Tibial nerve (tissue), 4 donors: ENCODE data around the gene FOXF1. TPM values are rescaled to one million over a fixed set of nuclear protein-coding genes. Genes with fewer than 3 reads are reported as not detected.
A peak's percentile ranks its signal among the peaks of the same experiment; 100 is the strongest.

ENCODE experiments used
- DNase-seq, 2 donors: peaks; one replicate each; pipeline ENCODE4 v3.0.0-alpha.2; 2019; ENCODE audit warnings: low spot score in 2 of 2
- H3K27ac ChIP-seq, 4 donors: fragments of 200-600 bp; sonication (generic) in 3 of 4; one replicate each; pipeline ENCODE4 v1.5.1; 2017 to 2019; ENCODE audit warnings: mild to moderate bottlenecking in 1 of 4
- H3K27me3 ChIP-seq, 2 donors: fragments of 200-600 bp; sonication (generic) in 1 of 2; one replicate each; pipeline versions ENCODE4 v1.5.1 to v1.6.0; 2017 to 2019
- H3K36me3 ChIP-seq, 3 donors: fragments of 200-600 bp; sonication (generic); one replicate each; pipeline ENCODE4 v1.5.1; 2018 to 2019
- H3K4me1 ChIP-seq, 4 donors: fragments of 200-600 bp; sonication (generic) in 3 of 4; one replicate each; pipeline ENCODE4 v1.5.1; 2017 to 2019
- H3K4me3 ChIP-seq, 4 donors: fragments of 200-600 bp; sonication (generic) in 3 of 4; one replicate each; pipeline ENCODE4 v1.5.1; 2017 to 2019; ENCODE audit warnings: mild to moderate bottlenecking in 1 of 4, moderate library complexity in 1 of 4
- H3K9me3 ChIP-seq, 4 donors: fragments of 200-600 bp; sonication (generic) in 3 of 4; one replicate each; pipeline ENCODE4 v1.5.1; 2017 to 2019
- CTCF ChIP-seq, 5 experiments: fragments of 200-600 bp in 3 of 5; fragments of 450-650 bp in 2 of 5; sonication (generic) in 3 of 5; IDR thresholded peaks; one replicate each; pipeline ENCODE4 v1.5.1; 2016 to 2019; ENCODE audit warnings: antibody characterized with exemption in 5 of 5, mild to moderate bottlenecking in 3 of 5, moderate library complexity in 2 of 5
- EP300 ChIP-seq, 2 donors: sonication (generic); formaldehyde crosslinking; IDR thresholded peaks; one replicate each; pipeline ENCODE4 v1.6.1; 2017; ENCODE audit warnings: antibody characterized with exemption in 2 of 2, mild to moderate bottlenecking in 1 of 2
- POLR2A ChIP-seq, 2 donors: fragments of 450-650 bp; IDR thresholded peaks; one replicate each; pipeline ENCODE4 v1.6.1; 2017; ENCODE audit warnings: antibody characterized with exemption in 2 of 2, mild to moderate bottlenecking in 2 of 2, moderate library complexity in 2 of 2
- WGBS, 2 donors: methylation state at CpG; one replicate each; pipeline ENCODE4 v1.1.5; 2018; 5-methylcytosine and 5-hydroxymethylcytosine counted together
- total RNA-seq, 4 donors: library from RNA; depleted of rRNA; stranded (reverse); fragments of >200 nt; gene quantifications; one replicate each; pipeline ENCODE4 v1.1.0, GENCODE V29; 2016

The FOXF1 gene
- total RNA-seq, 4 donors from 2014 or later: 0.21 TPM; not detected in 3

GRCh38 chr16:86558355-86559193 is 48.2 kb downstream of the FOXF1 start:
- no peak overlapping the region for H3K4me3 ChIP-seq
- no peaks in the 10 kb centered on the region for H3K9me3 ChIP-seq
- H3K27me3 ChIP-seq: peaks cover 0 to 4% of the 10 kb centered on the region in 2 donors
- peaks cover 0 to 28% (median 11%) of the 10 kb centered on the region in 4 donors for H3K4me1 ChIP-seq
- no peak overlapping the region for H3K27ac ChIP-seq
- no peak for DNase-seq
- no peak for TF ChIP-seq EP300 (IDR thresholded peaks at IDR 0.05)
- TF ChIP-seq CTCF (IDR thresholded peaks at IDR 0.05): no peak
- no peak for TF ChIP-seq POLR2A (IDR thresholded peaks at IDR 0.05)
- no peaks in the 10 kb centered on the region for H3K36me3 ChIP-seq
- WGBS, 2 donors: 72 to 76% methylated on average over 26 to 28 of the region's 28 CpGs

- Histone ChIP-seq H3K27ac (no peak overlapping the region), H3K9me3 (no peaks in the 10 kb centered on the region), H3K36me3 (no peaks in the 10 kb centered on the region), H3K4me3 (no peak overlapping the region), H3K27me3 (peaks cover 0 to 14% of the 10 kb centered on the region in 2 donors), H3K4me1 (peaks cover 0 to 23% (median 6%) of the 10 kb centered on the region in 4 donors)
- TF ChIP-seq POLR2A (IDR thresholded peaks at IDR 0.05) (no peak), EP300 (IDR thresholded peaks at IDR 0.05) (no peak), CTCF (IDR thresholded peaks at IDR 0.05) (no peak)
- DNase-seq: no peak
- WGBS, 2 donors: 80 to 81% methylated on average over 8 to 9 of the region's 9 CpGs
These were observed 49.5 kb downstream of the FOXF1 start for GRCh38 chr16:86559802-86560305.

- H3K4me1 ChIP-seq: peaks cover 0 to 35% (median 2%) of the 10 kb centered on the region in 4 donors
- DNase-seq: no peak
- H3K4me3 ChIP-seq: no peak overlapping the region
- WGBS, 2 donors: 90% methylated on average over 6 of the region's 6 CpGs
- TF ChIP-seq CTCF (IDR thresholded peaks at IDR 0.05) (no peak), EP300 (IDR thresholded peaks at IDR 0.05) (no peak), POLR2A (IDR thresholded peaks at IDR 0.05) (no peak)
- no peaks in the 10 kb centered on the region for H3K9me3 ChIP-seq
- H3K36me3 ChIP-seq: no peaks in the 10 kb centered on the region
- no peak overlapping the region for H3K27ac ChIP-seq
- H3K27me3 ChIP-seq: peaks cover 0 to 37% of the 10 kb centered on the region in 2 donors
These were observed 52.0 kb downstream of the FOXF1 start for GRCh38 chr16:86562356-86562755.

- Histone ChIP-seq H3K27me3 (peaks cover 0 to 44% of the 10 kb centered on the region in 2 donors), H3K4me1 (peaks cover 0 to 35% (median 2%) of the 10 kb centered on the region in 4 donors), H3K36me3 (no peaks in the 10 kb centered on the region), H3K9me3 (no peaks in the 10 kb centered on the region), H3K27ac (peak overlapping the region in 2 of 4 donors; percentile 67 to 79), H3K4me3 (peak overlapping the region in 3 of 4 donors; percentile 3 to 34 (median 11))
- peak; percentile 94 to 99 for DNase-seq
- 1% methylated on average over 34 to 41 of the region's 41 CpGs for WGBS, 2 donors
- TF ChIP-seq POLR2A (IDR thresholded peaks at IDR 0.05) (no peak), EP300 (IDR thresholded peaks at IDR 0.05) (peak; percentile 24 to 54), CTCF (IDR thresholded peaks at IDR 0.05) (peak; percentile 99 to 100 (median 100))
These were observed 53.4 kb downstream of the FOXF1 start for GRCh38 chr16:86563469-86564345.

Other genes with a start within 250 kb of the FOXF1 start
- gene MTHFSD, start 44.7 kb downstream of the FOXF1 start, total RNA-seq: 10 to 100 TPM; 22.7 to 40.8 (median 25.4) TPM
- 10 to 100 TPM in 3 of 4 donors, 1 to 10 TPM in 1; 9.3 to 18.2 (median 14.1) TPM for gene FOXC2, start 56.3 kb downstream of the FOXF1 start, total RNA-seq
- 10 to 100 TPM in 1 of 4 donors, 1 to 10 TPM in 3; 6.9 to 10.5 (median 8.1) TPM for gene FOXL1, start 68.0 kb downstream of the FOXF1 start, total RNA-seq